Right renal pelvis (tissue), 4 donors: ENCODE results near the gene GRIK4. TPM values are rescaled to one million over a fixed set of nuclear protein-coding genes. Genes with fewer than 3 reads are reported as not detected.
"Not testable (repeated sequence)": the region's sequence is repeated elsewhere in the genome, so short reads cannot be mapped to it uniquely, and the experiment has no call there.

ENCODE experiments used
- DNase-seq, 4 donors: peaks; one replicate each; pipeline ENCODE4 v3.0.0-alpha.2; 2013; ENCODE audit warnings: low read depth in 4 of 4, low spot score in 3 of 4, missing footprints in 1 of 4
- polyA plus RNA-seq, 4 donors: library from polyadenylated mRNA; unstranded; fragments of 120-200 nt; gene quantifications; one replicate each; pipeline ENCODE4 v1.2.1, GENCODE V29; 2013; ENCODE audit not compliant: insufficient read length in 4 of 4

Gene GRIK4
- polyA plus RNA-seq, 4 donors, result 0.96 to 1.4 (median 1.2) TPM

DNA sequence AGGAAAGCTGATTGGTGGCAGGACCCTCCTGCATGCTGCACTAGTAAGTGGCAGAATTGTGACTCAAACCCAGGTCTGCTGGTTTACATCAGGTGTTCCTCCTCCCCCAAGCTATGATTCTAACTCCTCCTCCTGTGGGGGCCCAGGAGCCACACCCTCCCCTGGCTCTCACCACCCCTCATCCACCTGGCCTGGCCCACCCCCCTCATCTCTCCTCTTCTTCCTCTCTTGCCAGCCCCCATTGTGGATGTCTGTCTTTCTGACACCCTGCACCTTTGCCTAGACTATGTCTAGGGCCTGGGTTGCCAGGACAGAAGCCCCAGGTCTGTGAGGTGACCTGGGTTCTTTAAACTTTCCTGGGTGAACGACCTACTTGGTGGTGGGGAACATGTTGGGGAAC, 59.9 kb downstream of the GRIK4 start:
- DNase-seq, result no peak

DNA sequence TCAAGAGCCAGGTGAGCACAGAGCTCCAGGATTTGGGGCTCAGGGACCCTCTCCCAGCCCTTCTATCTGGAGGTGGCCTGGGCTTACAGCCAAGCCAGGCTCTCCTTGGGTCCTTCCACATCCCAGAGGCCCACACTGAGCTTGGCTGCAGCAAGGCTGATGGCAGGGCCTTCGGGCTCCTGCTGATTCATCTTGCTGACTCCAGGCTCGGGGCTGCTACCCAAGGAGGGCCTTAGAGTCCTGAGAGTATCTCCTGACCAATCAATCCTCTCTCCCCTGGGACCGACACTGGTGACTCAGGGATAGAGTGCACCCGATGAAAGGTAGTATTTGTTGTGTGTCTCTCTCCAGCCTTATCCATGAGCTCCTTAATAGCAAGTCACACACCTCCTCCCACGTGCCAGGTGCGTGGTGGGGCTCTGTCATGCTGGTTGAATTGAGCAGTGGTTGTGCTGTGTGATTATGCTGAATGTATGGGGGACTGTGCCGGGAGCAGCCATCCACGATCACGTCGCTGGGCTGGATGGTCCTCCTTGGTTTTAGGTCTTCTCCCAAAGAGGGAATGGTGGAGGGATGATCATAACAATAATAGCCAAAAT, 62.3 kb downstream of the GRIK4 start:
- DNase-seq, result no peak

DNA sequence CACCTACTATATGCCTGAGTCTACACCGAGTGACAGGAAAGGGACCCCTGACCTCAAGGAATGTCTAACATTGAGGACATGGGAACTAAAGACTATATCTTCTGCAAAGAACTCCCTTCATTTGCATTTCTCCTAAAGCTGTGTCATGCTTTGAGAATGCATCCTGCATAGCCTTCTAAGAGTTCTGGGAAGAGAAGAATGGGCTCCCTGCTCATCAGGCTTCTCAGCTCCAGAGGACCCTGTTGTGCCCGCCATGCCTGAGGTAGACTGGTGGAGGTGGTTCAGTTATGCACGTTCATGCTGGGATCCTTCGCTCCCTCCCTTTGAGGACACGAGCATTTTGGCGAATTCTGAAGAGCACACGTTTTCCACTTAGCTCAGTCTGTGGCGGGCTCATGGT, 63.3 kb downstream of the GRIK4 start:
- no peak for DNase-seq

DNA sequence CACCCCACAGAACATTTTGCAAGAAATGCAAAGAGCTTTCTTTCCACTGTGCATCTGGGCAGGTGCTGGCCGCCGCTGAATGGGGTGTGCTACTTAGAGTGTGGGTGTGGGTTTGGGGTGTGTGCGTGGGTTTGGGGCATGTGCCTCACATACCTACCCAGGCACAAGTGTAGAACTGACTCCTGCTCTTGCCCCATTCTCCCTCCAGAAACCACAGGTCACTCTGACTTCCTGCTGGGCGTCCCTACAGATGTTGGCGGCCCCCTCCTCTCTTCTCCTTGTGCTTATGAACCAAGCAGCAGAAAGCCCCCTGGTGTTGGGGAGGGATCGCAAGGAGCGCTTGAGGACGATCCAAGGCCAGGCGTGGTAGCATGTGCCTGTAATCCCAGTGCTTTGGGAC, 63.9 kb downstream of the GRIK4 start:
- DNase-seq, result no peak

DNA sequence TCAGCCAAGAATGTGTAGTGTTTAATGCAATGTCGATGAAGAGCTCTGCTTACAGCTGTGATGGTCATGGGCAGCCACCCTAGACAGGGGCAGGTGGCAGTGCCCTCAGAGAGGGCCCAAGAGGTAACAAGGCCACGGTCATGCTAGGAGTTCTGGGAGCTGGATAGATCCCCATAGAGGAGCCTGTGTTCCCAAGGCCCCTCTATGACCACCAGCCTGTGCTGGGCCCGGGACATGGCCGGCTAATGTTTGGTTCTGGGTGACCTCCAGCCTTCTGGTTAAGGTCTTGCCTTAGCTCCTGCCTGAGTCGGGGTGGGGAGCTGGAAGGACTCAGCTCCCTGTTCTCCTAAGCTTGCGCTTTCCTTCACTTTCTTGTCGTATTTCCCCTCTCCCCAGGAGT, 65.1 kb downstream of the GRIK4 start:
- DNase-seq, result no peak

DNA sequence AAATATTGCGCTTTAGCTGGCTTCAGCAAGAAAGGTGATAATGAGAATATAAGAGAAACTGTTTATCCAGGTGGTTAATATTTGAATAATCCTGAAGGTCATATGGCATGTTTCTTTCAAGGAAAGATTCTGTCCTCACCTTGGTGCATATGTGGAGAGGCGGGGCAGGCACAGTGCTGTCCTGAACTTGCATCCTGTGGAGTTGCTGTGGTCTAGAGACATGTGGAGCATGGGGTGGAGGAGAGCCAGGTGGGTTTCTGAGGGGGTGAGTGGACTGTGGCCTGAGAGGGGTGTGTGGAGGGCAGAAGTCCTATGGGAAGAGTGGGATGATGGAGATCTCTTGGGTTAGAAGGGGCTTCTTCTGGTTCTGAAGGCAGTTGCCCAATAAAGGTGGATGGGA, 65.5 kb downstream of the GRIK4 start:
- no peak for DNase-seq

DNA sequence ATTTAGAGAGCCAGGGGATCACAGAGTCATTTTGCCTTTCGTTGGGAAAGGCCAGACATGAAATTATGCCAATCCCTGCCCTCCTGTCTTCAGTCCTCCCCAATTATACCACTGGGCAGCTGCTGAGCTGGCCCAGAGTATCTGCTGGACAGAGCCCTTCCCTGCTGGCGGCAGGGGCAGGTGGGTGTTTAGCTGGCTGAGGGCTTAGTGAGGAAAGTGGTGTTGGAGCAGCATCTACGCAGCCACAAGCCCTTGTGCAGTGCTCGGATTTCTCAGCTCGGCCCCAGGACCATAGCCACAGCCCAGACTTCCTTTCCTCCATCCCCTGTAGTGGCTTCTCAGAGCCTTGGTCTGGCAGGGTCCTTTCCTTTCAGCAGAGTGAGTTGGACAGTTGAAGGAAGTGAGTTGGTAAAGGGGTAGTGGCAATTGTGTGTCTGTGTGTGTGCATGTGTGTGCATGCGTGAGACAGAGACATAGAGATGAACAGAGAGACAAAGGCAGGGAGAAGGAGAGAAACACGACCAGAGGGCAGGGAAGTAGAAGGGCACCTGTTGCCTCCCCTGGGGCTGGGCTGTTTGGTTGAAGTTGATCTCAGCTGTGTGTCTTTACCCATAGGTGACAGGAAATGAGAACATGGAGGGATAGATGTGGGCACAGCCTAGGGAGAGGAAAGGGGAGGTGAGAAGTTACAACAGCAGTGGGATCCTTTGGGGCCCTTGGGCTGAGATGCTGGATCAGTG, 66.2 kb downstream of the GRIK4 start:
- no peak for DNase-seq

DNA sequence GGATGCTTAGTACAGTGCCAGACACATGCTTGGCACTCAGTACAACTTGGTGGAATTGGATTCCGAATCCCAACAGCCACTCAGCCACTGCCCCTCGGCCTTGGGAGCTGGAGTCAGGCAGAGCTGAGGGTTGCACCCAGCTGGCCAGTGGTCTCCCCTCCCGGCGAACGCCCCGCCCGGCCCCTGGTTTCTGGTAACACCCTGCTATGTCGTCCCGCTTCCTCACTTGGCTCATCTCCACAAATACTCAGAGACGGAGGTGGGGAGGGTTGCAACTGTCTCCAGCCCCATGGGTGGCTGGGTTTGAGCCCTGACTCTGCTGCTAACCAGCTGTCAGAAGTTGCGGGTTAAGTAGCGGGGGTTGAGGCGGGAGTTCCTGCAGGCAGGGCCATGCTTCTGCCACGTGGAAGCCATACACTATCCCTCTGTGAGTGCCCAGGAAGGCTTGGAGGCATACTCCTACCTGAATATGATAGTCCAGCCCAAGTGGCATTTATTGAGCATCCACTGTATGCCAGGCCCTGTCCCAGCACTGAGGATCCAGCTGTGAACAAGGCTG, 67.1 kb downstream of the GRIK4 start:
- DNase-seq, result no peak

DNA sequence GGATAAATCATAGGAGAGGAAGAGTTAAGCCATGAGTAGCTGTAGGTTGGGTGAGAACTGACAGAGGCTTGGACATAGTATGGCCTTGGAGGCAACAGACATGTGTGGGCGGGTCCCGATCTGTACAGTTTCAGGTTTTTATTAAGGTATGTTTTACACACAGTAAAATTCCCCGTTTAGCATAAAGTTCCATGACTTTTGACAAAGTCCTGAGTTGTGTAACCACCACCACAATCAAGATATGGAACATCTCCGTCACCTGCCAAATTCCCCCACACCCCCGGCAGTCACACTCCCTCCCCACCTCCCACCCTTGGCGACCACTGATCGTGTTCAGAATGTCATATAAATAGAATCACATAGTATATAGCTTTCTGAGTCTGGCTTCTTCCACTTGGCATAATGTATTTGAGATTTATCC, 68.1 kb downstream of the GRIK4 start:
- DNase-seq, result no peak

DNA sequence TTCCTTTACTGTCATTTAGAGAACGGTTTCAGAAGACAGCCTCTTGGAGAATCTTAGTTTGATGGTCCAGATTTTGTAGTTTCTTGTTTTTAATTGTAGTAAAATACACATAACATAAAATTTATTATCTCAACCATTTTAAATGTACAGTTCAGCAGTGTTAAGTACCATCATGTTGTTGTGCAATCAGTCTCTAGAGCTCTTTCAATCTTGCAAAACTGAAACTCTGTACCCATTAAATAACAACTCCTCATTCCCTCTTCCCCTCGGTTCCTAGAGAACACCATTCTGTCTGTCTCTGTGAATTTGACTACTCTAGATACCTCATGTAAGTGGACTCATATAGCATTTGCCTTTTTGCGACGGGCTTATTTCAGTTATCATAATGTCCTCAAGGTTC, 69.8 kb downstream of the GRIK4 start:
- no peak for DNase-seq

DNA sequence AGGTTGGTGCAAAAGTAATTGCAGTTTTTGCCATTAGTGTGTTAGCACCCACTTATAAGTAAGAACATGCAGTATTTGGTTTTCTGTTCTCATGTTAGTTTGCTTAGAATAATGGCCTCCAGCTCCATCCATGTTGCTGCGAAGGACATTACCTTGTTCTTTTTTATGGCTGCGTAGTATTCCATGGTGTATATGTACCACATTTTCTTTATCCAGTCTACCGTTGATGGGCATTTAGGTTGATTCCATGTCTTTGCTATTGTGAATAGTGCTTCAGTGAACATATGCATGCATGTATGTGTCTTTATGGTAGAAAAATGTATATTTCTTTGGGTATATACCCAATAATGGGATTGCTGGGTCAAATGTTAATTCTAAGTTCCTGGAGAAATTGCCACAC, 71.0 kb downstream of the GRIK4 start:
- not testable (repeated sequence) for DNase-seq

DNA sequence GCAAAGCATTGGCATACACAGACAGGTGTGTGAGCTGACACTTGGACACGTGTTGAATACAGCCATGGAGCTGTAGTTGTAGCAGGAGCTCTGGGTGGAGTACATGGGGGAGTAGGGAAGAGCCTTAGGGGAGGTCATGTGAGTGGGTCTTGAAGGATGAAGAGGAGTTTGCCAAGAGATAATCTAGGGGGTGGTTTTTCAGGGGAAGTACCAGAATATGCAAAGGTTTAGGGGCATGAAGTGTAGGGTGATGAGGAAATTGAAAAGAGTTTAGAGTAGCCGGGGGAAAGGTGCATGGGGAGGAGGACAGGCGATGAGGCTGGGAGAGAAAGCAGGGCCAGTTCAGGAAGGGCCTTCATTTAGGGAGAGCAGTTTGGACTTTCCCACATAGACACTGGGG, 74.5 kb downstream of the GRIK4 start:
- no peak for DNase-seq

DNA sequence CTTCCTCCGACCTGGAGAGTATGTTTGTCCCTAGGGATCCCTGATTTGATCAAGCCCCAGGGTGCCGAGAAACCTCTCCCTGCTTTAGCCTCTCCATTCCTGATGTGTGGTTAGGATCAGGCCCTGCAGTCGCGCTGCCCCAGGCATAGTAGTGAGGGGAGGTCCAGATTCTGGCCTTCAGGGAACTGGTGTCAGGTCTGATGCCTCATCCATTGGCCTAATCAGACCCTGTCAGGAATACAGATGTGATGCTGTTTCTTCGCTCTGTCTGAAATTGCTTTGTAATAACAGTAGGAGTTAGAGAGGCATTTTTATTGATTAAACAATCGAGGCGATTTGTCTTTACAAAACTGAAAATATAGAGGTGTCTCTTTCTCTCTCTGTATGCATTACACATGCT, 75.2 kb downstream of the GRIK4 start:
- DNase-seq, result no peak

DNA sequence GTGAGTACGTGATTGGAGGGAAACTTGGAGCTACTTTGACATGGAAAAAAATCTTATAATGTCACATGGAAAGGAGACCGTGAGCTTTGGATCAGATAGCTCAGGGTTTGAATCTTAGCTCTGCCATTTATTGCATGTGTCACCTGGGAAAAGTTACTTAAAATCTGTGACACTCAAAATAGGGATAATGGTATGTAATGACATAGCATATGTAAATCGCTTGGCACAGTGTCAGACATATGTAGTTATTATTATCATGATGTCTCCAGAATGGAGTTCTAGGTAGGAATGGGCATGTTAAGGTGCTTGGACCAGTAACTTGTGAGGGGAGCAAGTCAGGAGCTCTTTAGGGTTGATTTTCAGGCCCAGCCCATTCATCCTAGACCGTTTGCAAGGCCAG, 75.8 kb downstream of the GRIK4 start:
- no peak for DNase-seq

DNA sequence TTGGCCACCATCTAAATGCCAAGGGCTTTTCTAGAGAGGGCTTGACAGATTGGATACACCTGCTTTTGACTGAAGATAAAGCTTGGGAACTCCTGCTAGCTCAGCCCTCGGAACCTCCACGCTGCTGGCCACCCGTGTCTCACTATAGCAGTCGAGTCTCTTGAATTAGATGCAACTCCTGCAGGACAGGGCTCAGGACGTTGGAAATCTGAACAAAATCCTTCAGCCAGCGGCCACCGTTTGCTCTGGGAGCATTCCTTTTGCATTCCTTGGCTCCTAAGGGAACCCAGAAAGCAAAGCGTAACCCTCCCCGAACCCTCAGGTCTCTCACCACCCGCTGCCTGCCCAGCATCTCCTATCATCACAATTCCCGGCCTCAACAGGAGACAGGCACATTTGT, 77.8 kb downstream of the GRIK4 start:
- DNase-seq, result no peak

DNA sequence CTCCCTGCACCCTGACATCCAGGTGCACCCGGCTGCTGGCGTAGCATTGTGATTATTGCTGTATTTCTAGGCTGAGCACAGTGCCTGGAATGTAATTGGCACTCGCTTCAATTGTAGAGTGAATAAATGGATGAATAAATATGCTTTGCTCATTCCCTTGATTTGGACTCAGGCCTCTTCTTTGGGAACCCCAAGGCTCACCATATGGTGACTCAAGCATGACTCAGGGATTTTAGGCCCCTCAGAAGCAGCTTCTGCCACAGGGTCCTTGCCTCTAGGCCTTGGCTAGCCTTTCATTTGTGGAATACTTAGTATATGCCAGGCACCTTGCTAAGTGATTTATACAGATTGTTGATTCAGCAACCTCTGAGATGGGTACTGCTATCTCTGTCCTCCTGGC, 78.9 kb downstream of the GRIK4 start:
- DNase-seq, result no peak

DNA sequence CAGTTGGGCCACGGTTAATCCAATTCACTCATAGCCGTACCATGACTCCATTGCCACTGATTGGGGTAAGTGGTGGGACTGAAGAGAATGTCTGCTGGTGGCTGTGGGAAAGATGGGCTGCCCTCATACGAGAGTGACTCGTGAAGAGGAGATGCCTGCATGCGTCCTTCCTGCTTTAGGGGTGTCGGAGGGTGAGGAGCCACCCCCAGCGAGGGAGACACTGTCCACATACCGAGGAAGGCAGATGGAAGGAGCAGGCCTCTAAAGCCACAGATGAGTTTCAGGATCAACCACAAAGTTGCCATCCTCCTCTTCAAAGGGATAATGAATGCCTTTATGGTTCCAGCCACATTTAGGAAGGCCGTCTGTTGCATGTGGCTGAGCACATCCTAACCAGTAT, 83.2 kb downstream of the GRIK4 start:
- DNase-seq, result no peak

DNA sequence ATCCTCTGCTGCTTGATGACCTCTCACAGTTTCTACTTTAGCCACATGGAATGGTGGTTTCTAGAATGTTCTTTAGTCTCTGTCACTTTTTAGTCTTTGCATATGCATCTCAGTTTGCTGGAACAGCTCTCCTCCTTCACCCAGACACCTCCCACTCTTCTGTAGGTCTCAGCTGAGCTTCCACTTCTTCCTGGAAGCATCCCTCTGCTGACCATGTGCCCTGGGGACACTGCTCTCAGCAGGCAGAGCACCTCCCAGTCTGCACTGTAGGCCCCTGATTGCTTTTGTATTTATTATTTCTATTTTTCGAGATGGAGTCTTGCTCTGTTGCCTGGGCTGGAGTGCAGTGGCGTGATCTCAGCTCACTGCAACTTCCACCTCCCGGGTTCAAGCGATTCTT, 84.0 kb downstream of the GRIK4 start:
- no peak for DNase-seq

DNA sequence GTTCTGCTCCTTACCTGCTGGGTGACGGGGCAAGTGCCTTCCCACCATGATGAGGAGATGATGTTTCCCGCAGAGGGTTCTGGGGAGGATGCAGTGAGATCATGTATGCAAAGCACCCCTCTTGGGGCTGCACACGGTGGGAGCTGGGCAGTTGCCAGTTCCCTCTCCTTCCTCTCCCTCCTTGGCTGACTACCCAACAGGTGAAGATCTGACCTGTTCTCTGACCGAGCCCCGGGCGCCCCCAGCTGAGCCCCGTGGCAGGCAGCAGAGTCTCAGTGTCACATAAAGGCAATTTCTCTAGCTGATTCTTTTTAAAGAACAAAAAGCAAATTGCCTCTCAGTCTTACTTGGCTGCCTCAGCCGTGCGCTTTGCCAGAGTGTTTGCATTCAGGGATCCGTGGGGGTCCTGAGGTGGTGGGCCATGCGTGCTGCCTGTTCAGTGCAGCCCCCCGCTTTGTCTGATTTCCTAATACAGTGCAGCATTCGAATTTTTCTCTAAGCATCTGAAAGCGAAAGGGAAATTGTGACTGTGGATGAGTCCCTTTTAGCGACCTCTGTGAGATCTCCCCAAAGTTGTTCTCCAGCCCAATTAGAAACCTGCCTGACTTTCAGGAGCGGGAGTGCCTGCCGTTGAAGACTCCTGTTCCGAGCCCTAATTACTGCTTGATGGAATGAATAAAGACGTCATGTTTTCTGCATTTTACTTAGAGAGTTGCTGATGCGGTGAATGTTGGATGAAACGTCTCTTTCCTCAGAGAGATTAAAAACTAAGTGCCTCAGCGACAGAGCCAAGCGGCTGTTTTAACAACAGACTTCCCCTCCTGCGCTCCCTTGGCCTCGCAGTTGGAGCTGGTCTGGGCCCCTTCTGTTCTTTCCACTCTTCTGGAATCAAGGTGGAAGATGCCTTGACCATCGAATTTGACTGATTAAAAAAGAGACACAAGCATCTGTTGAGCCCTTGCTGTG, 86.0 kb downstream of the GRIK4 start:
- no peak for DNase-seq

DNA sequence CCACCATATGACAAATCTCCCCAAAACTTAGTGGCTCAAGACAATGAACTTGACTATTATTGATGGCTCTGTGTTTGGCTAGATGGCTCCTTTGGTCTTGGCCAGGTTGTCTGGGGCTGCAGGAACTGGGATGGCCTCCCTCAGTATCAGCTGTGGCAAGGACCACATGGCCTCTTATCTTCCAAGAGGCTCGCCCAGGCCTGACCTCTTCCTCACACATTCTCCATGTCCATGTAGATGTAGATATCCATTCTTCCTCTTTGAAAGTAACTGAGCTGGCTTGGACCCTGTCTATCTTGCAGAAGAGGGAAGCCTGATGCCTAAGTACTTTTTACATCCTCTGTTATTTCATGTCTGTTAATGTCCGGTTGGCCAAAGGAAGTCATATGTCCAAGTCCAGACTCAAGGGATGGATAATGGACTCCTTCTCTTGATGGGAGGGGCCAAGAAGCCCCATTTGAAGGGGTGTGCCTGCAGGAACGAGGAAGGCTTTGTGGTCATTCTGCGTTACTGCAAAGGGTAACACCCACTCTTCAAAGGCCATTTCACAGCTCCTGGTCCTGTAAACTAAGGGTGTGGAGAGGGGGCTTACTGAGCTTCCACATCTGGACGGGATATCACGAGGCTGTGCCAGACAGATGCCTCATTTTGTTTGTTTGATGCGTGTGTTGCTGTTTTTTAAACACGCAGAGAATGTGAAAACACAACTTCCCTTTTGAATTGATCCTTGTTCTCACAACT, 87.1 kb downstream of the GRIK4 start:
- no peak for DNase-seq
